ENCODE measurements around the gene GJD3.

Gene GJD3

GRCh38 chr17:40338058-40338457 is 26.5 kb downstream of the GJD3 start:
- no peak for TF ChIP-seq EZH2phosphoT487 (IDR thresholded peaks at IDR 0.05; ENCODE audit: borderline replicate concordance)
- TF ChIP-seq CTCF (conservative IDR thresholded peaks at IDR 0.05; ENCODE audit: low read length), result no peak
- Histone ChIP-seq H3K27me3 (ENCODE audit: insufficient read depth, low read length, poor library complexity, severe bottlenecking) (no peaks in the 10 kb centered on the region), H4K20me1 (ENCODE audit: insufficient read depth, low read length, poor library complexity, severe bottlenecking) (no peaks in the 10 kb centered on the region), H3K9me3 (ENCODE audit: insufficient read depth, low read depth, low read length) (no peaks in the 10 kb centered on the region), H3K9ac (ENCODE audit: low read depth, low read length, poor library complexity, severe bottlenecking) (peak overlapping the region; percentile 75), H3K36me3 (ENCODE audit: insufficient read depth, low read length) (no peaks in the 10 kb centered on the region; the same call in 1 of the 2 replicates), H3K4me2 (ENCODE audit: low read depth, low read length, poor library complexity, severe bottlenecking) (peak overlapping the region; percentile 84), H2AFZ (ENCODE audit: low read length) (no peak overlapping the region), H3K9me2 (replicated peaks; ENCODE audit: low read depth, low read length) (no peaks in the 10 kb centered on the region), H3K79me2 (ENCODE audit: insufficient read depth, low read length) (peaks cover 81% of the 10 kb centered on the region), H3F3A (ENCODE audit: low read depth) (0 out of 2 replicates have a peak, but pooled peaks cover 9% of the 10 kb centered on the region), H3K4me1 (ENCODE audit: insufficient read depth, low read length, poor library complexity, severe bottlenecking) (peaks cover 53% of the 10 kb centered on the region), H3K4me3 (ENCODE audit: low read length, poor library complexity, severe bottlenecking) (peak overlapping the region; percentile 51)

GRCh38 chr17:40337351-40337750 is 27.2 kb downstream of the GJD3 start:
- Histone ChIP-seq H3K36me3 (ENCODE audit: insufficient read depth, low read length) (peaks cover 3% of the 10 kb centered on the region; the same call in 1 of the 2 replicates), H3K4me2 (ENCODE audit: low read depth, low read length, poor library complexity, severe bottlenecking) (peak overlapping the region; percentile 84), H3K9me2 (replicated peaks; ENCODE audit: low read depth, low read length) (no peaks in the 10 kb centered on the region), H3K4me1 (ENCODE audit: insufficient read depth, low read length, poor library complexity, severe bottlenecking) (peaks cover 55% of the 10 kb centered on the region), H3K27me3 (ENCODE audit: insufficient read depth, low read length, poor library complexity, severe bottlenecking) (no peaks in the 10 kb centered on the region), H3K4me3 (ENCODE audit: low read length, poor library complexity, severe bottlenecking) (no peak overlapping the region), H2AFZ (ENCODE audit: low read length) (no peak overlapping the region), H3K9me3 (ENCODE audit: insufficient read depth, low read depth, low read length) (no peaks in the 10 kb centered on the region), H3K9ac (ENCODE audit: low read depth, low read length, poor library complexity, severe bottlenecking) (peak overlapping the region; percentile 75), H4K20me1 (ENCODE audit: insufficient read depth, low read length, poor library complexity, severe bottlenecking) (no peaks in the 10 kb centered on the region), H3F3A (ENCODE audit: low read depth) (0 out of 2 replicates have a peak, but pooled peaks cover 9% of the 10 kb centered on the region), H3K79me2 (ENCODE audit: insufficient read depth, low read length) (peaks cover 74% of the 10 kb centered on the region)
- no peak for TF ChIP-seq EZH2phosphoT487 (IDR thresholded peaks at IDR 0.05; ENCODE audit: borderline replicate concordance)
- TF ChIP-seq CTCF (conservative IDR thresholded peaks at IDR 0.05; ENCODE audit: low read length), result no peak

- Histone ChIP-seq H3K4me3 (ENCODE audit: low read length, poor library complexity, severe bottlenecking) (no peak overlapping the region), H3K36me3 (ENCODE audit: insufficient read depth, low read length) (peaks cover 18% of the 10 kb centered on the region; the same call in 1 of the 2 replicates), H3K9ac (ENCODE audit: low read depth, low read length, poor library complexity, severe bottlenecking) (no peak overlapping the region), H3K4me2 (ENCODE audit: low read depth, low read length, poor library complexity, severe bottlenecking) (no peak overlapping the region), H3K27me3 (ENCODE audit: insufficient read depth, low read length, poor library complexity, severe bottlenecking) (no peaks in the 10 kb centered on the region), H3K9me2 (replicated peaks; ENCODE audit: low read depth, low read length) (no peaks in the 10 kb centered on the region), H4K20me1 (ENCODE audit: insufficient read depth, low read length, poor library complexity, severe bottlenecking) (no peaks in the 10 kb centered on the region), H2AFZ (ENCODE audit: low read length) (no peak overlapping the region), H3F3A (ENCODE audit: low read depth) (0 out of 2 replicates have a peak, but pooled peaks cover 8% of the 10 kb centered on the region), H3K9me3 (ENCODE audit: insufficient read depth, low read depth, low read length) (no peaks in the 10 kb centered on the region), H3K79me2 (ENCODE audit: insufficient read depth, low read length) (peaks cover 73% of the 10 kb centered on the region), H3K4me1 (ENCODE audit: insufficient read depth, low read length, poor library complexity, severe bottlenecking) (peaks cover 62% of the 10 kb centered on the region)
- TF ChIP-seq EZH2phosphoT487 (IDR thresholded peaks at IDR 0.05; ENCODE audit: borderline replicate concordance) (no peak), CTCF (conservative IDR thresholded peaks at IDR 0.05; ENCODE audit: low read length) (no peak)
These were observed 28.9 kb downstream of the GJD3 start for GRCh38 chr17:40335620-40336019.
